22Rv1 (cell line): ENCODE measurements around the gene ZNHIT6.

Source experiments
- H3K27ac ChIP-seq: fragments of 450-650 bp; 2 replicates; pipeline ENCODE4 v1.5.1; 2017
- ZFX ChIP-seq: fragments of 450-650 bp; IDR thresholded peaks from 2 replicates; pipeline ENCODE4 v1.6.1; 2017; ENCODE audit warnings: antibody characterized with exemption, borderline replicate concordance
- TF ChIP-seq, protein P1 (sequence below): fragments of 450-650 bp; IDR thresholded peaks from 2 replicates; pipeline ENCODE4 v1.5.1; 2017; ENCODE audit warnings: mild to moderate bottlenecking

Gene ZNHIT6

DNA sequence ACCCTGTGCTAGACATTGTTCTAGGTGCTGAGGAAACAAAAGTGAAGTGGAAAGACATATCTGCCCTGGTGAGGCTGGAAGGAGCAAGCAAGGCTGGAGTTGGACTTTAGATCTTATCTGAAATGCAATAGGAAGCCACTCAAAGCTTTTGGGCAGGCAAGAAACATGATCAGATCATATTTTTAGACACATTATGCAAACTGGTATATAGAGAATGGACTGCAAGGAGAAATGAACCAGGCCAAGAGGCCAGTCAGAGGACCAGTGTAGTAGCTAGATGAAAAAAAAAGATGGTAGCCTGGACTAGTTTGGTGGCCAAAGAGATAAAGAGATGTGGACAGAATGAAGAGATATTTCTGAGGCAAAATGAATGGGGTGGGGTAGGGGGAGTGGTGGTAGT, 81.4 kb downstream of the ZNHIT6 start:
- H3K27ac ChIP-seq: no peak overlapping the region
- TF ChIP-seq, protein P1, sequence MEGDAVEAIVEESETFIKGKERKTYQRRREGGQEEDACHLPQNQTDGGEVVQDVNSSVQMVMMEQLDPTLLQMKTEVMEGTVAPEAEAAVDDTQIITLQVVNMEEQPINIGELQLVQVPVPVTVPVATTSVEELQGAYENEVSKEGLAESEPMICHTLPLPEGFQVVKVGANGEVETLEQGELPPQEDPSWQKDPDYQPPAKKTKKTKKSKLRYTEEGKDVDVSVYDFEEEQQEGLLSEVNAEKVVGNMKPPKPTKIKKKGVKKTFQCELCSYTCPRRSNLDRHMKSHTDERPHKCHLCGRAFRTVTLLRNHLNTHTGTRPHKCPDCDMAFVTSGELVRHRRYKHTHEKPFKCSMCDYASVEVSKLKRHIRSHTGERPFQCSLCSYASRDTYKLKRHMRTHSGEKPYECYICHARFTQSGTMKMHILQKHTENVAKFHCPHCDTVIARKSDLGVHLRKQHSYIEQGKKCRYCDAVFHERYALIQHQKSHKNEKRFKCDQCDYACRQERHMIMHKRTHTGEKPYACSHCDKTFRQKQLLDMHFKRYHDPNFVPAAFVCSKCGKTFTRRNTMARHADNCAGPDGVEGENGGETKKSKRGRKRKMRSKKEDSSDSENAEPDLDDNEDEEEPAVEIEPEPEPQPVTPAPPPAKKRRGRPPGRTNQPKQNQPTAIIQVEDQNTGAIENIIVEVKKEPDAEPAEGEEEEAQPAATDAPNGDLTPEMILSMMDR: no peak
- TF ChIP-seq ZFX: no peak

DNA sequence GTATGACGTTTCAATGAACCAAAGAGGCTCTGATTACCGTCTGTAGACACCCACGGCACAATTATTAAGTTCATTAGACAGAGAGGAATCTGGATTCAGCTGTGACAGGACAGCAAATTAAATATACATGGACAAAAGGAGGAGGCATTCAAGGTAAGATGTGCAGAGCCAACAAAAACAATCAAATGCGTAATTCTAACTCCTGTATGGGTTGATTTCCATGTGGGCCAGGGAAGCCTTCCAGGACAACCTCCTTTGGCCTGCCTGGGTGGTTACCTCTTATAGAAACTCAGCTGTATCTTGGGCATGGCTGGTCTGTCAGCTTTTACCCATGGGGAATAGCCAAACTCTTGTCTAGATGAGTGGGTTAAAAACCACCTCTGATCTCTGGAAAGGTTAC, 83.9 kb downstream of the ZNHIT6 start:
- no peak overlapping the region for H3K27ac ChIP-seq
- TF ChIP-seq ZFX: no peak
- TF ChIP-seq, protein P1: no peak

DNA sequence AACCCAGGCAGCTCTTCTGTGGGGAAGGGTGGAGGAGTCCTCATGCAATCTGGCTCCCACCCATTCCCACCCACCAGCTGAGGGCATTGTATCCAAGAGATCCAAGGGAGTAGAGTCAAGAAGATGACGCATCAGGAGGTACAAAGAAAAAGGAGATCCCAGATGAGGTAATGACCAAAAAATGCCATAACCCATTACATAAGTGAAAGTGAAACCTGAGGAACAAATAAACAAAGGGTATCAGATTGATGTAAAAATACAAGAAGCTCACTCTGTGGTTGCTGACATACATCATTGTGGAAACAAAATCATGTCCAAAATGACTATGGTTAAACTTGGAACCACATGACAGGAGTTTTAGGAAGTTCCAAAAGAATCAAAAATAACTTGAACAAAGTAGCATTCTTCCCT, 85.2 kb downstream of the ZNHIT6 start:
- TF ChIP-seq ZFX: no peak
- TF ChIP-seq, protein P1: no peak
- H3K27ac ChIP-seq: no peak overlapping the region

DNA sequence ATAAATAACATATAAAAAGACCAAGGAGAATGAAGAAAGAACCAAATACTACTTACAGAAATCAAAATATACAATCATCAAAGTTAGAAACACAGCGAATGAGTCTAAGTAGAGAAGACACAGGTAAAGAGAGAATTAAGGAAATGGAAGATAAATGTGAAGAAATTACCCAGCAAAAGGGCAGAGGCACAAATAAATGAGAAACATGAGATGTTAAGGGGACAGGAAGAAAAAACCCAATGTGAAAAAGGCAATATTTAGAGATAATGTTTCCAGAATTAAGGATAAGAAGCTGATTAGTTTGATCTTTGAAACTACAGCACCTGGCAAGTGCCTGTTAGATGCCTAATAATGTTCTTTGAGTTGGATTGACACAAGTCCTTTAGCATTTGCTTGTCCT, 86.8 kb downstream of the ZNHIT6 start:
- TF ChIP-seq, protein P1: no peak
- TF ChIP-seq ZFX: no peak
- H3K27ac ChIP-seq: no peak overlapping the region

DNA sequence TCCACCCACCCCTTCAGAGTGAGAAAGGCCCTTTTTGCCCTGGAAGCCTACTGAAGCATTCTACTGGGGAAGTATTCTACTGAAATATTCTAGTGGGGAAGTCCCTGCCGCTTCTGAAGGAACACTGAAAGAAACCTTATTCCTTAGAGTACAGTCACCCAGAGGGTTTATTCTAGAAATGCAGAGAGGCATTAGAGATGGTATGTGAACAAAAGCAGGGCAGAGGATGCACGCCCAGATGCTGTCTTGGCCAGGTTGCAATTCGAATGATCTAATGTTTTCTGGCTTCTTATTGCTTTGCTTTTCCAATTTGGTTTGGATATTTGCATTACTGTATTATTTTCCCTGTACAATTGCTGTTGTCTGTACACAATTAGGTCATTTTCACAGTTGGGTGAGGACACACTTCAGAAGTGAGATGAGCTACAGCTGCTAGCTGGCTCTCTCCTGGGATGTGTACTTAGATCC, 90.6 kb downstream of the ZNHIT6 start:
- H3K27ac ChIP-seq: no peak overlapping the region
- TF ChIP-seq, protein P1: no peak
- TF ChIP-seq ZFX: no peak

DNA sequence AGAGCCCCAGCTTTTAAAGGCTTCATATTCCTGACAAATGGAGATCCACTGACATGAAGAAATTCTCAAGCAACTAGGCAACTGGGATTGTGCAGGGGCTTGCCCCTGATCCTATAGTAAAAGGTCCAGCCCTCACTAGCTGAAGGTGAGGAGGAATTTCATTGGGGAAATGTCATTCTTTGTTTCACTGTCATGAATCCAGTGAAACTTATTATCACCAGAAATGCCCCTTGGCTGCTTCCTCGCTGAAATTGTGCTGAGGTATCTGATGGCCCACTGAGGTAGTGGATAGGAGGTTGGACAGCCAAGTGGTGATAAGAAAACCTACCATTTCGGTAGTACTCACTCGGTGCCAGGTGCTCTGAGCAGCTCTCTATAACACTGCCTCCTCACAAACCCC, 91.5 kb downstream of the ZNHIT6 start:
- TF ChIP-seq, protein P1: no peak
- TF ChIP-seq ZFX: no peak
- no peak overlapping the region for H3K27ac ChIP-seq

DNA sequence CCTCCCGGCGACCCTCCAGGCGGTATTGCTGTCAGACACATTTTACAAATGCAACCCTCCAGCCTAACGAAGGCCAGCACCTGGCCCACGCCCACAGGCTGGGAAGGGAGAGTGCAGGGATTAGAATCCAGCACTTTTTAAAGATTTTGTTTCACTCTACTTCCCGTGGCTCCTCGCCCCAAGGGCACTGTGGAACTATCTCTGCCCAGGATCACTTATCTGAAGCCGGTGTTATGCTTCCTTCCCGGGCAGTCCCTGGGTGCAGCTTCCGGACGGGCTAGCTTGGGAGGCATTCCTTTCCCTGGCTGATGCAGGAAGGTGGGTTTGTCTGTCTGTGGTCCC, 91.9 kb downstream of the ZNHIT6 start:
- no peak overlapping the region for H3K27ac ChIP-seq
- no peak for TF ChIP-seq ZFX
- TF ChIP-seq, protein P1: no peak
